ENCODE measurements around the gene TSPO.
"Not testable (repeated sequence)": the region's sequence is repeated elsewhere in the genome, so short reads cannot be mapped to it uniquely, and the experiment has no call there.

TSPO gene

DNA sequence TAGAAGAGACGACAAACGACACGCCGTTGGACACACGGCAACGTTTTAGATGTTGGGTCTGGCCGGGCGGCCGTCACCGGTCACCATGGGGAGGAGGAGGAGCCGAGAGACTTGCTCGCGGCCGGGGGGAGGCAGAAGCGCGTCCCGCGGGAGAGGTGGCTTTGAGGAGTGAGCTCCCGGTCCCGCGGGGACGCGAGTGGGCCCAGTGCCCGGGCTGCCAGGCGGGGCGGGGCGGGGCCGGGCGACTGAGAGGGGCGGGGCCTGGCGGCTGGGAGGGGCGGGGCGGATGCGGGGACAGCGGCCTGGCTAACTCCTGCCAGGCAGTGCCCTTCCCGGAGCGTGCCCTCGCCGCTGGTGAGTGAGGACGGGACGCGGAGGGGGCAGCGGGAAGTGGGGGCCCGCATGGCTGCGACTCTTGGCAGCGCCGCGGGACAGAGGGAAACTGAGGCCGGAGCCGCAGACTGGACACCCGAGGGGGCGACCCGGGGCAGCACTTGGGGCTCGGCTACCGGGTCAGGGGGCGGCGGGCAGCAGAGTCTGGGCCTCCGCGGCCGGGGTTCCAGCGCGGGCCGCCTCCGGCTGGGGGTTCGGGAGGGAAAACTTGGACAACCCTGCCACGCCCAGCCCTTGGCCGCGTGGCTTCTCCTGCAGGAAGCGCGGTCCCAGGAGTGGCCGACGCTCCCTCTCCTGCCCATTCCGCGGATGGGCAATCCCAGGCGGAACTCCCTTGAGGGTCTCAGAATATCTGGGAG lies at the start of gene TSPO:
Gene TSPO, plus strand, starts transcription at position 309 of the 752 bp plus-strand sequence. CDS start 7,680 bp downstream, outside the sequence.
- DNase-seq = peak; percentile 57

DNA sequence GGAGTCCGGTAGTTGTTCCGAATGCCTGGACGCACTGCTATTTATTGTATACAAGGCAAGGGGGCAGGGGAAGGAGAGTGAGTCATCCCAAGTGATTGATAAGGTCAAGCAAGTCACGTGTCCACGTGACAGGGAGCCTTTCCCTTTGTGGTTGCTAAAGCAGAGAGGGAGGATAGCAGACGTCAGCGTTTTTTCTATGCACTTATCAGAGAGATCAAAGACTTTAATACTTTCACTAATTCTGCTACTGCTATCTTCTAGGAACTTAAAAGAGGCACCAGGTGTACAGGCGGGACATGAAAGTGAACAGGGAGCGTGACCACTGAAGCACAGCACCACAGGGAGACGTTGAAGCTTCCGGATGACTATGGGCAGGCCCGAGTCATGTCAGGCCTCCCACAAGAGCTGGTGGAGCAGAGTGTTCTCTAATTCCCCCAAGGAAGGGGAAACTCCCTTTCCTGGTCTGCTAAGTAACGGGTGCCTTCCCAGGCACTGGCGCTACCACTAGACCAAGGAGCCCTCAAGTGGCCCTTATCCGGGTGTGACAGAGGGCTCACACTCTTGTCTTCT lies 47.2 kb upstream of the TSPO start:
- peak; percentile 42 for DNase-seq

DNA sequence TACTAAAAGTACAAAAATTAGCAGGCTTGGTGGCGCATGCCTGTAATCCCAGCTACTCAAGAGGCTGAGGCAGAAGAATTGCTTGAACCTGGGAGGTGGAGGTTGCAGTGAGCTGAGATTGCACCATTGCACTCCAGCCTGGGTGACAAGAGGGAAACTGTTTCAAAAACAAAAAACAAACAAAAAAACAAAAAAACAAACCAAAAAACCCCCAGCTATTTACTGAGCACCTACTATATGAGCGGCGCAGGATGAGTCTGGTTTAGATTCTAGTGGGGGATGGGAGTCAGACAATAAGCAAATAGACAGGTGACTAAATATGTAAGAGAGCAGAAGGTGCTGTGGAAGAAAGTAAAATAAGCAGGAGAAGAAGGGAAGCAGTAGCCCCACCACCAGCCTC lies 46.4 kb upstream of the TSPO start:
- not testable (repeated sequence) for DNase-seq

GRCh38 chr22:43106302-43106701 lies 45.1 kb upstream of the TSPO start:
- no peak for DNase-seq

DNA sequence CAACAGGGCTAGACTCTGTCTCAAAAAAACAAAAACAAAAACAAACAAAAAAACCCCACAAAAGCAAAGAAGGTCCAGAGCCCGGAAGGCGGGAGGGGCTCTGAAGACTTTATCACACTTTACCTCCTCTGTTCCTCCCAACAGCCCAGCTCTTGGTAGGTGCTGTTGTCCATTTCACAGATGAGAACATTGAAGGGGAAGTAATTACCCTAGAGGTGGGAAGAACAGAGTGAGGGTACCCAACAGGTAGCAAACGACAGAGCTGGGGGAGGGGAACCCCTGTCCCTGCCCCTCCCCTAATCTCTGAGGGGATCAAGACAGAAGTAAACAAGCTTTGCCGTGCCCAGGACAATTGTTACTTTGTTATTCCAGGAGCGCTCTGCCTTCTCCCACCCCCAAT lies 41.8 kb upstream of the TSPO start:
- no peak for DNase-seq

- DNase-seq = no peak
Observed at GRCh38 chr22:43109921-43110443, 41.4 kb upstream of the TSPO start.

- DNase-seq = peak; percentile 38
Observed at GRCh38 chr22:43110444-43110926, 40.9 kb upstream of the TSPO start, which contains the start of gene BIK. Gene BIK, plus strand, starts transcription at chr22:43110750. Its CDS starts 13,273 bp downstream, at chr22:43124023.

- peak; percentile 10 for DNase-seq
Observed at GRCh38 chr22:43110927-43111623, 40.3 kb upstream of the TSPO start.

DNA sequence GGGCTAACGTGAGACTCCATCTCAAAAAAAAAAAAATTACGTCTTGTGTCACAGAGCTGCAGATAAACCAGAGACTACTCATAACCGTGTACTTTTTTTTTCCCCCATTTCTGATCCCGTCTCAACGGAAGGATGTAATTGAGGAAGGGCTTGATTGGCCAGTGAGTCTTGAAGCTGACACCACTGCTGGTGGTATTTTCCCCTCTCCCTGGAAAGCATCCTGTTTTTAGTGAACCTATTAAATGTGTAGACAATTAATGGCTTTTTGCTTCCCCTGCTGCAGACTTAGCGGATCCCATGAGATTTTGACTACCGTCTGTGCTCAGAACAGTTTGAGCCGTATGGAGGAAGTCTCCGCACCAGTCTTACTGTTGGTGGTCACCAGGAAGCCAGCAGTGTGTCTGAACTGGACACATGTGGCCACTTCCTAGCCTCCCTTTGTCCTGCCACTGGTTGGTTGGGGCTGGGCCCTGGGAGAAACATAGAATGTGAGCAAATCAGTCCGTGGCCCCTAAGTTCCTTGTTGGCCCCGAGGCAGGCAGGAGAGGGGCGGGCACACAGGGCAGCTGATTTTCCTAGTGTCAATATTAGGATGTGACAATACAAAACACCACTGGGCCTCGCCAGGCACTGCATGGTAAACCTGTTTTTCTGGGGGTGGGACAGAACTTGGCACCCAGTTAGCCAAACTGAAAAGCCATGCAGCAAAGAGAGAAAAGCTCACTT lies 37.7 kb upstream of the TSPO start:
- DNase-seq = no peak

DNA sequence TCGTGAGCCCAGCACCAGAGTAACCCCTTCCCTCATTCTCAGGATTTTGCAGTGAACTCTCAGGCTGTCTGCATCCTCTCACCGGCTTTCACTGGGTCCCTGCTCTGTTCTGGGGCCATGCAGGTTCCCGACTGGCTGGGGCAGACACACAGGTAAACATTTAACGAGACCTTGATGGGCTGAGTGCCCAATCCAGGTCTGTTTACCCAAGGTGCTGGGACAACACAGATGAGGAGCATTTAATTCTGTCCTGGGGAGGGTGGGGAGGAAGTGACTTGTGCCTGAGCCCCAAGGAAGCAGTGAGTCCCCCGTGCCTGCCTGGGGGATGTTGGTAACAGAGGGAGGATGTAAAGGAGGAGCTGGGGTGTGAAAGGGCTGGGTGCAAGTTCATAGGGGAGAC lies 36.4 kb upstream of the TSPO start:
- no peak for DNase-seq

GRCh38 chr22:43116932-43117331 lies 34.4 kb upstream of the TSPO start:
- no peak for DNase-seq

DNA sequence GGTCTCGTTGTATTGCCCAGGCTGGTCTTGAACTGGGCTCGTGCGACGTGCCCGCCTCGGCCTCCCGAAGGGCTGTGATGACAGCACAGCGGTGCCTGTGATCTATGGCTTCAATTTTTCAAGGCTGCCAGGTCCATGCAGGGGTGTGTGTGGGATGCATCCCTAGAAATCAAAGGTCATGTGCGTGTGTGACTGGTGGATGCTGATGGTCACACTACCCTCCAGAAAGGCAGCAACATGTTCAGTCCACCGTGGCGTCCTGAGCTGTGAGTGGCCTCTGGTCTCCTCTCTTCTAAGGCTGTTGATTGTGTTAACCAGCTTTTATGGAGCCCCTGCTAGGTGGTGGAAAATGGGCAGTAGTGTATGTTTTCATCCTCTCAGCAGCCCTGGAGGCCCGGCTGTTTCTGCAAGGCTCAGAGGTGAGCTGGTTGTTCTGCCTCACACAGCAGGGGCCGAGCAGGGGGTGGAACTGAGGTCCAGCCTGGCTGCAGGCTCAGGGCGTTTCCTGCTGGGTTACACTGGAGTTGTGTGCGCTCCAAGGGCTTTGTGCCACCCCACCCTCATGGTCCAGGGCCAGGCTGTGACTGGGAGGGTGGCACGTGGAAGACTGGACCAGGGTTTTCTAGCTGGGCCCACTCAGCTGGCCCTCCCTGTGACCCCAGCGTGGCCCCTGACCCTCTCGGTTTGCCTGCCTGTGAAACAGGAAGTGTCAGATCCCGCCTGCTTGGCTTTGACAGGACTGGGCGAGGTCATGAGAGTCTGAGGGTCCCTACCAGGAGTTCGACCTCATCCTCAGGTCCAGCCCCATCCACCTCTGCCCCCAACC lies 33.1 kb upstream of the TSPO start:
- no peak for DNase-seq

GRCh38 chr22:43118953-43119458 lies 32.4 kb upstream of the TSPO start:
- no peak for DNase-seq

DNA sequence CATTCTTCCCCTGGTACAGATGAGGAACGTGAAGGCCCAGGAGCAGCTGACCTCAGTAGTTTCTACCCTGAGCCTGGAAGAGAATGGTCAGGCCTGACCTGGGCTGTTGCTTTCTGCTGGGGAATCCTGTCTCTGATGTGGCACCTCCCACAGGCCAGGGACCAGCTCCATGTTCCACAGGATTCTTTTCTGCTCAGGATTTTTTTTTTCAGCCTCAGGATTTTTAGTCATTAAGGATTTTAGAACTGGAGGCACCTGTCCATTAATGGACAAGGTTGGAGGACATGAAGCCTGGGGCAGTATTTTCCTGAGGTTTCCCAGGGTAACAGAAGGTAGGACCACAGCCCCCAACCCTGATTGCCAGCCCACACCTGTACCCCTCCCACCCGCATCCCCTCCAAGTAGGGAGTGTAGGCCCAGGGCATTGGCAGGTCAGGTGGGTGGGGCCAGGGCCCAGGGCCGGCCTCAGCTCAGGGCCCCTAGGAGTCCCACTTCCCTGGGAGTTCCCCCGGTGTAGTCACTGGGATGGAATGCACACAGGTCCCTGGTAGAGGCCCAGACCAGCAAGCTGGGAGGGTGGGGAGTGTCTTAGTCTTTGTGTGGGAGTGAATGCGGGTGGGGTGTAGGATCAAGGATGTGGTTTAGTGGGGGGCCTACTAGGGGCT lies 24.7 kb upstream of the TSPO start:
- DNase-seq = no peak

DNA sequence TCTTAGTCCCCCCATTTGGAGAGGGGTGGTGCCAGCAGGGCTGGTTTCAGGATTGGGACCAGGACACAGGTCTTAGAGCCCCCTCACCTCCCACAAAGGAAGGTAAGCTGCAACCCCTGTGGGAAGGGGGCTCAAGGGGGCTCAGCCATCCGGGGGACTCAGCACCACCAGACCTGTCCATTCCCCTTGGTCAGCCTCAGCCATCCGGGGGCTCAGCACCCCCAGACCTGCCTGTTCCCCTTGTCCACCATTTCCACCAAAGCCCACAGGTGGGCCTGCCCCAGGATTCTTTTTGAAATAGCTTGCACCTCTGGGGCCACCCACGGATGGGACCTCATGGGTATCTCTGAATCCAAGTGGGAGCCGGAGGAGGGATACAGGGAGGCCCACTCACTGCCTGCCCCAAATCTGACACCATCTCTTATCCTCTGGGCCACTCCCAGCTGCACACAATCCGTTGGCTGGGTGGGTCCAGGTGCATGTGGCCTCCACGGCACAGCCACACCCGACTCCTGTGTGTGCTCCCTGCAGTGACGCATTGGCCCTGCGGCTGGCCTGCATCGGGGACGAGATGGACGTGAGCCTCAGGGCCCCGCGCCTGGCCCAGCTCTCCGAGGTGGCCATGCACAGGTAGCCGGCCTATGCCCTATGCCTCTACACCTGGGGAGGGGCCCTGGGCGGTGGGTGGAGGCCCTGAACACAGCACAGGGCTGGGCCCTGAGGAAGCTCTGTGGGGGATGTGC lies 24.0 kb upstream of the TSPO start:
- DNase-seq = no peak

- DNase-seq = no peak
Observed at GRCh38 chr22:43128116-43128515, 23.2 kb upstream of the TSPO start.

DNA sequence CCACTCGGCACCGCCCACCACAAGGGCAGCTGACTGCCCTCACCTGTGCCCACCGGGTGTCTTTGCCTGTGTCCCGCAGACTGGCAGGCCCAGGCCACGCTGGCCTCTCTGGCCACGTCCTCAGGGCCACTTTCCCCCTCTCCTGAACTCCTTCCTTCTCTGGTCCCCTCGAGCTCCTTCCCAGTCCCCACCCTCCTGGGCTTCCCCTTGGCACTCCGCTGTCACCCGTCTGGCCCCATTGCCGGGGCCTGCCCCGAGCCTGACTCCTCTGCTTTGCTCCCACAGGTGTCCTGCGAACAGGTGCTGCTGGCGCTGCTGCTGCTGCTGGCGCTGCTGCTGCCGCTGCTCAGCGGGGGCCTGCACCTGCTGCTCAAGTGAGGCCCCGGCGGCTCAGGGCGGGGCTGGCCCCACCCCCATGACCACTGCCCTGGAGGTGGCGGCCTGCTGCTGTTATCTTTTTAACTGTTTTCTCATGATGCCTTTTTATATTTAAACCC lies 22.4 kb upstream of the TSPO start:
- no peak for DNase-seq

DNA sequence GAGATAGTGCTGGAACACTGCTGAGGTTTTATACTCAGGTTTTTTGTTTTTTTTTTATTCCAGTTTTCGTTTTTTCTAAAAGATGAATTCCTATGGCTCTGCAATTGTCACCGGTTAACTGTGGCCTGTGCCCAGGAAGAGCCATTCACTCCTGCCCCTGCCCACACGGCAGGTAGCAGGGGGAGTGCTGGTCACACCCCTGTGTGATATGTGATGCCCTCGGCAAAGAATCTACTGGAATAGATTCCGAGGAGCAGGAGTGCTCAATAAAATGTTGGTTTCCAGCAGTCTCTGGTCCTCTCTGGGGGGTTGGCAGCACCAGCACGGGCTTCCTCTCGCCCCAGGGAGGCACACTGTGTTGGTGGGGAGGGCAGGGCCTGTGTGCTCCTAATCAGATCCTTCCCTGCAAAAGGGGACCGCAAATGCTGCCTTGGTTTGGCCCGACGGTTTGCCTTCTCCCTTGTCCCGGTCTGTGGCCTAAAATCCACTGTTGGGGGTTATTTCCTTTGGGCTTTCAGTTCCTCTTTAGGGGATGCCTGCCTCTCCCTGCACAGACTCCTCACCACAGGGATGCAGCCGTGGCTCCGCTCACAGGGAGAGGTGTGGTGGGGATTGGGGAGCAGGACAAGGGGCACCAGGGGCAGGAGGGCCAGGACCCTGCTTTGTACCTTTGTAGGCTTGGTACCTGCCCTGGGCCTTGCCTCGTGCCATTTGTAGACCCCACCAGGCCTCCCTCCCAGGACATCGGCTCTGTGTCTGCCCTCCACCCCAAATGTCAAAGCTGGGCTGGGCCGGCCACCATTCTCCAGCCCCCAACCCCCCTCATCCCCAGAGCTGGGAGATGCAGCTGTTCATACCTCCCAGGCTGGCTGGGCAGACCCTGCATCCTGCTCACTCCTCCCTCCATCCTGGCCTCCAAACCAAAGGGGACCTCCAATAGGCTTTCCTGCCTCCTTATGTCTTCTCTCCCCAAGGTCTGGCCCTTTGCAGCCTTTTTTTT lies 21.6 kb upstream of the TSPO start:
- no peak for DNase-seq
